ENCODE results near the gene ERBIN.
"Not testable (repeated sequence)": the region's sequence is repeated elsewhere in the genome, so short reads cannot be mapped to it uniquely, and the experiment has no call there.

The ERBIN gene

DNA sequence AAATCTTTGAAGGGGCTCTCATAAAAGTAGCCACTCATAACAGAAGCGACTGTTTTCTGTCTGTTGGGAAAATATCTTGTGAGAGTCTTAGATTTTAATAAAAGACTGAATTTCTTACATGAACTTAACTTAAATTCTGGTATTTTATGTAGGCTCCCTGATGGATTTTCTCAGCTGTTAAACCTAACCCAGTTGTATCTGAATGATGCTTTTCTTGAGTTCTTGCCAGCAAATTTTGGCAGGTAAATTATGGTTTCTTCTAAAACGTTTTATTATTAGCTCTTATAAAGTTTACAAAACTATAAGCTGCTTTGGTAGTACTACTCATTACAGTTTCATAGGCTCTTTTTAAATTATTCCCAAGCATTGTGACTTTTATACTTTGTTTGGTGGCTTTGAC, 87.0 kb downstream of the ERBIN start:
- DNase-seq = no peak

DNA sequence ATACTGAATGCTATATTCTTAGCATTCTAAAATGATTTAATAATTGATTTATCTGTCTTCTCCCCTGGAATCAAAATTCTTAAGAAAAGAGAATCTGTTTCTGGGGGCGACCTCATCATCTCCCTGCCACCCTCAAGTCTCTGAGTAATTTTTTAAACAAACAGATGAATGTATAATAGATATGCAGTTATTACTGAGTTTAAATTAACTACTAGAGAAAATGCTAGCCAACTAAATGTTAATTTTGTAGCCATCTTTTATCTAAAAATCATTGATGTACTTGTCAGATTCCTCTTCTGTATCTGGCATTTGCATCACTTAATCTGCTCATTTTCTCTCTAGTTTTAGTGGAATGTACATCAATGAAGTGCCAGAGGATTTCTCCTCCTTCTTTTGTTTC, 87.5 kb downstream of the ERBIN start:
- DNase-seq = no peak

DNA sequence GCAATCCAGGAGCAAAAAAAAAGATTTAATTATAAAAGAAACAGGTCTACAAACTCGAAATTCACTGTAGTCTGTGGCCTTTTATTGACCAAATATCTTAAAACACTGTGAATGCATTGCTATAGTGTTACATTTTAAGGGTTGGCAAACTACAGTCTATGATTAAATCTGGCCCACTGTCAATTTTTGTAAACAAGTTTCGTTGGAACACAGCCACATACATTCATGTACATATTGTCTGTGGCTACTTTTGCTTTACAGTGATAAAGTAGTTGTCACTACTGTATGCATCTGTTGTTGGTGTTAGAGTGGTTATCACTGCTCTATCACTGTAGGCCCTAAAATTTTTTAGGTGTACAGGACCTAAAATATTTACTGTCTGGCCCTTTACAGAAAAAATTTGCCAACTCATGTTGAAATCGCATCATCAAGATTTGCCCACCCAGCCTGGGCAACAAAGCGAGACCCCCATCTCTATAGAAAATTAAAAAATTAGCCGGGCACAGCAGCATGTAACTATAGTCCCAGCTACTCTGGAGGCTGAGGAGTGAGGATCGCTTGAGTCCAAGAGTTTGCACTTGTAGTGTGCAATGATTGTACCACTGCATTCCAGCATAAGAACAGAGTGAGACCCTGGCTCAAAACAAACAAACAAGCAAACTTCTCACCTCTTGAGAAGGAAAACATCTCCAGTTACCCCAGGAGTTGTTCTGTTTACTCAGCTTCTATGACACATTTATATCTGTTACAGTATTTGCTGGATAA, 89.0 kb downstream of the ERBIN start:
- DNase-seq = no peak

DNA sequence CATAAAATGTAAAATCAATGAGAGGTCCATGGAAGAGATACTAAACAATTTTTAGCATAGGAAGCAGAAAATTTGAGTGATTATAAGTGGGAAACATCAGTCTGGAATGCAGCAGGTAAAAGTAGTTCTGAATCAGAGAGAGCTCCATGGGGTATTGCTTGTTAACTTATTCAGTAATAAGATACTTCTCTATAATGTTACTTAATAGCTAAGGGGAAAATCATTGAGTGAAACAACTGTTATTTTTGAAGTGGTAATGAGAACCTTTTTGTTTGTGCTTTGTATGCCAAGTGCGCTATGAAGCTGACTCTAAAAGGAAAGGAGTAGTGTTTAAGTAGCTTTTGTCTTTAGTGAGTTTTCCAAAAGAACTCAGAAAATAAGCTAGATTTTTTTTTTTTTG, 95.2 kb downstream of the ERBIN start:
- DNase-seq = no peak

DNA sequence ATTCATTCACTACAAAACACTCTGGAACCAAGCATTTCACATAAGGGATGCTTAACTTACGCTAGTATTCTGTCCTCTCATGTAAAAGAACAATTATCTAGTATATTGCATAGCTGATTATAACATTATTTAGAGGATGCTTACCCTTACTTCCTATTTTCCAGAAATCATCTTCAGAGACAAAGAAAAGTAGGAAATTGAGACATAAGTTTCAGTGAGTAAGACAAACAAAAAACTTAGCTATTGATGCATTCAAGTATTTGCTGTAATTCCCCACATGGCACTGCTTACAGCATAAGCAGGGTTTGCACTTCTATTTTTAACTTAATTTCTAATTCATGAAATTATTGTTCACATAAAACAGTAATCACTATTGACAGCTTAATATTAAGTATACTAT, 112.9 kb downstream of the ERBIN start:
- DNase-seq = no peak

DNA sequence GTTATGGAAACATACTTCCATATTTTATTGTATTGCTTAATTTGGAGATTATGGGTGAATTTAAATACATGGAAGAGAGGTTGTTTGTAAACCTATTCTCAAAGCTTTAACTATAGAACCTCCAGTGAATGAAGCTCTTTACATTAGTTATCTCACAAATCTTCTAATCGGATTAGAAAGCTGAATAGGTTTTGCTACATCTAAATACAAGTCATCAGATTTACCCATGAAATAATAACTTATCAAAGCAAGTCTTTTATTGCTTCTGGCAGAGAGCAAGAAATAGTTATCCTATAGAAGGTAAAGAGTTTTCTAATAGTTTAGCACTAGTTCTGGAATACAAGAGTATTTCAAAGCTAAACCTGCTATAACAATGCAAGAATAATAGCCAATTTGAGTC, 113.3 kb downstream of the ERBIN start:
- DNase-seq = no peak

DNA sequence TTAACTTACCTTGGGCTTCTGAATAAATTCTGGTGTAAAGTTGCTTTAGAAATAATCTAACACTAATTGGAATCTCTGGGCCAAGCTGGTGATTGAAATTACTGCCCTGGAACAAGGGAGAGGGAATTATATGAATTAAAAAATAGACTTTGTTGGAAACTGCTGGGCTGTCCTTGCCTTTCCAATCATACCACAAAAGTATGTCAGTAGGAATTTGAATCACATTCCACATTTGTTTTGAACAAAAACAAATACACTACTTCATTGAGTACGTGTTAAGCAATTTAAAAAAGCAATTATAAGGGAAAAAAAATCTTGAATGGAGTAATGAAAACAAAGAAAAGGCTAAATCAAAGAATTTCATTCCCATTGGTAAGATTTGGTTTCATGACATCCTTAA, 115.3 kb downstream of the ERBIN start:
- no peak for DNase-seq

DNA sequence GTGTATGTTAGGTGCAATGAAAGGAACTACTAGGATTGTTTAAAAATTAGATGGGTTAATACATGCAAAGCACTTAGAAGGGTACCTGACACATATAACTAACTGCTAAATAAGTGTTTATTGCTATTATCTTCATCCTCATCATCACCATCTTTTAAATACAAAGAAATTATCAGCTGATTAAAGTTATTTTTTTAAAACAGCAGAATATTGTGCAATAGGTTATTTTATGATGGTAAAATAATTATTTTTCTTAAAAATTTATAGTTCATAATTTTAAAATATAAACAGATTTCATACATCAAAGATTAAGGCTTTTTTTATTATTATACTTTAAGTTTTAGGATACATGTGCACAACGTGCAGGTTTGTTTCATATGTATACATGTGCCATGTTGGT, 130.9 kb downstream of the ERBIN start:
- no peak for DNase-seq

DNA sequence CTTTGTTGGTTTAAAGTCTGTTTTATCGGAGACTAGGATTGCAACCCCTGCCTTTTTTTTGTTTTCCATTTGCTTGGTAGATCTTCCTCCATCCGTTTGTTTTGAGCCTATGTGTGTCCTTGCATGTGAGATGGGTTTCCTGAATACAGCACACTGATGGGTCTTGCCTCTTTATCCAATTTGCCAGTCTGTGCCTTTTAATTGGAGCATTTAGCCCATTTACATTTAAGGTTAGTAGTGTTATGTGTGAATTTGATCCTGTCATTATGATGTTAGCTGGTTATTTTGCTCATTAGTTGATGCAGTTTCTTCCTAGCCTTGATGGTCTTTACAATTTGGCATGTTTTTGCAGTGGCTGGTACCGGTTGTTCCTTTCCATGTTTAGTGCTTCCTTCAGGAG, 134.9 kb downstream of the ERBIN start:
- DNase-seq = not testable (repeated sequence)

DNA sequence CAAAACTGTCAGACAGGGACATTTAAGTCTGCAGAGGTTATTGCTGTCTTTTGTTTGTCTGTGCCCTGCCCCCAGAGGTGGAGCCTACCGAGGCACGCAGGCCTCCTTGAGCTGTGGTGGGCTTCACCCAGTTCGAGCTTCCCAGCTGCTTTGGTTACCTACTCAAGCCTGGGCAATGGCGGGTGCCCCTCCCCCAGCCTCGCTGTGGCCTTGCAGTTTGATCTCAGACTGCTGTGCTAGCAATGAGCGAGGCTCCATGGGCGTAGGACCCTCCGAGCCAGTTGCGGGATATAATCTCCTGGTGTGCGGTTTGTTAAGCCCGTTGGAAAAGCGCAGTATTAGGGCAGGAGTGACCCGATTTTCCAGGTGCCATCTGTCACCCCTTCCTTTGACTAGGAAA, 136.7 kb downstream of the ERBIN start:
- not testable (repeated sequence) for DNase-seq

DNA sequence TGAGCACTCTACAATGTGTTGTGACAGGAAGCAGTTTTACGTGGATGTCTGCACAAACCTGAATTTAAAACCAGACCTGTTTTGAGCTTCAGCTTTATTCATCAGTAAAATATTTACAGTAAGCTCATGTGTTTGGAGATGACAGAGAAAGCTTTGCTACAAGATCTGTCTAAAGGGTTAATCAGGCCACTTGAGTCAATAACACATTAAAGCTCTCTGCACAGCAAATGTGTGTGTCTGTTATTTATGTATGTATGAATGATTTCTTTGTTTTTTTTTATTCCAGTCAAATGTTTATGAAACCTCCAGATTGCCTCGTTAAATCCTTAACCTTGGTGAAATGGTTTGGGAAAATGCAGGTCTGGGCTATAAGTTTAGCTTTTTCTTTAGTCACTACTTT, 140.5 kb downstream of the ERBIN start:
- DNase-seq = no peak

DNA sequence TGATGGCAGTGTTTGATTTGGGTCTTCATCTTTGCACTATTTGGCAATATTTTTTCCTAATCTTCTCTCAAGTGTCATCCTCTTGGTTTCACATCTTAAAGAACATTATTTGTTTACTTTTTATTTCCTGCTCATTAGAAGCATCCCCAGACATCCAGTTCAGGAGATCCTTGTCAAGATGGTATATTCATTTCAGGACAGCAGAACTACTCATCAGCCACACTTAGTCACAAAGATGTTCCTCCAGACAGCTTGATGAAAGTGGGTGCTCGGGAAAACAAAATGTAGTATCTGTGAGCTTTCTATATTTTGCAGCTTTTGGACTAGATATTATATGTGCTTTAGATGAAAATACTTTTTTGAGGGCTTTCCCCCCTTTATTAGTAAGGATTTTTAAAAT, 145.7 kb downstream of the ERBIN start:
- DNase-seq = no peak

DNA sequence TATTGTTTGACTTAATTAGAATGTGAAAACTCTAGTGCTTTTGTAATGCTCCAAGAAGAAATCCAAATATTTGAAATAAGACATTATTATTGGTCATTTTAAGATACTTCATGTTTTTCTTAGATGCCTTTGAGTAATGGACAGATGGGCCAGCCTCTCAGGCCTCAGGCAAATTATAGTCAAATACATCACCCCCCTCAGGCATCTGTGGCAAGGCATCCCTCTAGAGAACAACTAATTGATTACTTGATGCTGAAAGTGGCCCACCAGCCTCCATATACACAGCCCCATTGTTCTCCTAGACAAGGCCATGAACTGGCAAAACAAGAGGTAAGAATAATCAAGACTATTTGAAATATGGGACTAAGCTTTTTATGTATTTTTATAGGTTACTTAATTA, 148.5 kb downstream of the ERBIN start:
- DNase-seq = no peak

DNA sequence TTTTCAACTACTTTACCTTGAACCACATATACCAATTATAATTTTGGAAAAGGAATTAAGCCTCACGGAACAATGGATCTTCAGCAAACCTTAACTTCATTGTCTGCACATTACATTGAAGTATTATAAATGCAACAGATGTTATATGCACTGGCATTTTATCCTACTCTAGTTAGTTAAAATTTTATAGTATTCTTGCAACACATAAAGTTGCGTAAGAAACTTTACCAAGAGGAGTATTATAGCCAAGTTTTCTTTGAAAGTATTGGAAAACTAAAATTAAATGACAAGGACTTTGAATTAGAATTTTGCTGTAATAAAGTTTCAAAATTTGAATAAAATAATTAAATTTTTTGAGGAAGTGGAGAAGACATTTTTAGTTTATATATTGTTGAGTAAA, 154.3 kb downstream of the ERBIN start:
- no peak for DNase-seq

DNA sequence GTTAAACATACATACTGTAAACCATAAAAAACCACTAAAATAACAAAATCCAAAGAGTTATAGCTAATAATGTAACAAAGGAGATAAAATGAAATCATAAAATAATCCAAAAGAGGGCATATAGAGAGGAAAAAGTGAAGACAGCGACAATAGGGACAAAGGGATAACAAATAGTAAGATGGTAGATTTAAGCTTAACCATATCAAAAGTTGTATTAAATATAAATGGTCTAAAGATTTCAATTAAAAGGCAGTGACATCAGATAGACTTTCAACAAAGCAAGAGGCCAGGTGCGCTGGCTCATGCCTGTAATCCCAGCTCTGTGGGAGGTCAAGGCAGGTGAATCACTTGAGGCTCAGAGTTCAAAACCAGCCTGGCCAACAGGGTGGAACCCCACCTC, 163.0 kb downstream of the ERBIN start:
- no peak for DNase-seq

DNA sequence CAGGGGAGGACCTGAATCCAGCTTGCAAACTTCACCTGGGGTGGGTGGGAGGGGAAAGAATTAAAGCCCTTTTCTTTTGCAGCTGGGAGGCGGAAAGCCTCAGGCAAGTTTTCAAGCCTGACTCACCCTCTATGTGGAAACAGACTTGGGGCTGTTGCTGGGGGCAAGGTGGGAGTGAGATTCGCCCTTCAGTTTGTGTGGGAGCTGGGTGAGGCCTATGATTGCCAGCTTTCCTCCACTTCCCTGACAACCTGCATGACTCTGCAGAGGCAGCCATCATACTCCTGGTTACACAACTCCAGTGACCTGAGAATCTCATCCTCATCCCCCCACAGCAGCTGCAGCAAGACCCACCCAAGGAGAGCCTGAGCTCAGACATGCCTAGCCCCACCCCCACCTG, 174.5 kb downstream of the ERBIN start:
- no peak for DNase-seq

DNA sequence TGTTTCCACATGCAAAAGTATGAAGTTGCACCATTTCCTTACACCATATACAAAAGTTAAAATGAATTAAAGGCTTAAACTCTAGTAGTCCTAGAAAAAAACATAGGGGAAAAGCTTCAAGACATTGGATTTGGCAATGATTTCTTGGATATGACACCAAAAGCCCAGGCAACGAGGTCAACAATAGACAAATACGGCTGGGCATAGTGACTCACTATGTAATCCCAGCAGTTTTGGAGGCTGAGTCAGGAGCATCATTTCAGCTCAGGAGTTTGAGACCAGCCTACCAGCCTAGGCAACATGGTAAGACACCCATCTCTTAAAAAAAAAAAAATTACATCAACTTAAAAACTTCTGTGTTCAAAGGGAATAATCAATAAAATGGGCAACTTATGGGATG, 186.8 kb downstream of the ERBIN start:
- no peak for DNase-seq

DNA sequence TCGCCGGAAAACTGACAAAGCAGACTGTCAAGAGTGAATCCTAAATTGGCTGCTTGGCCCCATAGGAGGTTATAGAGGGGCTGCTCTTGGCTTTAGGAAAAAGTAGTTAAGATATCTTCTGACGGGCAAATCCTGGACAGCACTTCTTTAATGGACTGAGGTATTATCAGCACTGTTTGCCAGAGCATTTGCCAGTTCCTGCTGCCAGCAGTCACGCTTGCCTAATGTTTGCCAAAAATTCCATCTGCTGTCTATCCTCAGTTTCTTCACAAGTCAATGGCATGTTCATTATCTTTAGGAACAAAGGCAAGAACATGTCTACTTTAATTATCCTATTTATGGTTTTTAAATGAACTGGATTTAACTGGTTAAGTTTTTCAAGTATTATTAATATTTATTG, 191.9 kb downstream of the ERBIN start:
- DNase-seq = no peak

DNA sequence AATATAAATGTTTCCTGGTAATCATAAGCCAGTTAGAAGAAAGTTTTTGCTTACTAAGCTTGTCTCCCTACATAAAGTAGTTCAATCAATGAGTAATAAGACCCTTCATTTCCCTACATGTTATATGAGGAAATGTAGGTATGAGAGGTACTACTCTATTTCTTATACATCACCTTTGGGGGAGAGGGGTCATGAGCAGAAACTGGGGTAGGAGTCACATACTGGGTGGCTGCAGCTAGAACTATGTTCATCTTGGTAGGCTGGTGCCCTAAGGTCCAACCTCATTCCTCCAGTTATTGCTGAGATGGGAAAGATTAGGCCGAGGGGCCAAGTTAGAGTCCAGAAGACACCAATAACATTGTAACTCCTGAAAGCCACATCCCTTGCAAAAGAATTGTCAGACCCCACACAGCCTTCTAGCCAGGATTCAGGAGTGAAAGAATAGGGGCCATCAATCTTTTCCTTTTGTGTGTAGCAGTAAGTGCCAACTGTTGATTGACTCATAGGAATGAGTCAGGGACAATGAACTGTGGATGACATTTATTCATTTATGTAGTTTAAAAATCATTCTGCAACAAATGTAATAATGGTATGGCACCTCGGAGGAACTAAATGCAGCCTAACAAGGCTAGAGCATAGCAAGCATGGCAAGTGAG, 196.1 kb downstream of the ERBIN start:
- DNase-seq = no peak

DNA sequence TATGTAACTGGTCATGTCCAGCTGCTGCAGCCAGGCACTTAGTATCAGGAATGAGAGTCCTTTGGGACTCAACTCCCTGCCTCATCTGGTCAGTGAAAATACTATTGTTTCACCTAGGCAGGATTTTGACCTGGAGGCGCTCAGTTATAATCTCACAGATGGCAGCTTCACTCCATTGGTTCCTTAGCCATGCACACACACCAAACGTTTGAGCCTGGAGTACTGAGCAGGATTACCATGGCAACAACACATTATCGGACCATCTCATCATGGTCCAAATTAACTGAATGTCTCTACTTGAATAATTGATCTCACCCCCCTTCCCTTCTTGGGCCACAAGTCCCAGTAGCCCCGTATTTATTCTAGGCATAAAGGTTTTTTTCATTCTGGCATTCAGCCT, 202.8 kb downstream of the ERBIN start:
- DNase-seq = no peak

DNA sequence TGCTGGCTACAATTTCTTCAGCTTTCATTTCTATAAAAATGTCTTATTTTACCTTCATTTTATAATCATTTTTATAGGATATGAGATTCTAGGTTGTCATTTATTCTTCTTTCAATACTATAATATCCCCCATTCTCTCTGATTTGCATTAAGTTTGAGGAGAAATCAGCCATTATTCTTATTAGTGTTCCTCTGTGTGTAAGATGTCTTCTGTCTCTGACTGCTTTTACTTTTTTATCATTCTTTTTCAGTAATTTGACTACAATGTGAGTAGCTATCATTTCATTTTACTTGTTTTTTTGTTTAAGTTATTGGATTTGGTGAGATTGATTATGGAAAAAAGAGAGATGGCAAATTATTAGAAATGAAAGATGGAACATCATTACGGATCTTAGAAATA, 204.1 kb downstream of the ERBIN start:
- DNase-seq = no peak

All from CD4-positive, alpha-beta T cell treated with Interleukin-1 beta for 1 hour (primary cell).